GM23338 (cell line): Measurements from ENCODE around the gene PRDX4. TPM values are rescaled to one million over a fixed set of nuclear protein-coding genes. Genes with fewer than 3 reads are reported as not detected.

Experiments used
- ATAC-seq: fragments of 200-7000 bp; cut with Tn5 transposase; 3 replicates; pipeline ENCODE4 v1.9.1; 2020
- DNase-seq: peaks from one replicate; pipeline ENCODE4 v3.0.0-alpha.2; 2015; ENCODE audit warnings: low spot score
- H2AFZ ChIP-seq: fragments of 200-600 bp; sonication (generic); 2 replicates; pipeline ENCODE4 v1.8.0; 2016; ENCODE audit warnings: antibody characterized with exemption, mild to moderate bottlenecking, moderate library complexity
- H3F3A ChIP-seq: fragments of 200-600 bp; sonication (generic); replicated peaks from 2 replicates; pipeline ENCODE4 v1.8.0; 2017; ENCODE audit warnings: antibody characterized with exemption, mixed run types, low read depth
- H3K27ac ChIP-seq: fragments of 200-600 bp; sonication (generic); 2 replicates; pipeline ENCODE4 v1.6.1; 2016; ENCODE audit warnings: low read depth
- H3K27me3 ChIP-seq: fragments of 200-600 bp; sonication (generic); 2 replicates; pipeline ENCODE4 v1.8.0; 2016; ENCODE audit warnings: mild to moderate bottlenecking, mixed run types, moderate library complexity; ENCODE audit not compliant: insufficient read depth
- H3K36me3 ChIP-seq: fragments of 200-600 bp; sonication (generic); 2 replicates; pipeline ENCODE4 v1.8.0; 2016; ENCODE audit warnings: mild to moderate bottlenecking; ENCODE audit not compliant: insufficient read depth
- H3K4me1 ChIP-seq: fragments of 200-600 bp; sonication (generic); 2 replicates; pipeline ENCODE4 v1.8.0; 2016; ENCODE audit warnings: mild to moderate bottlenecking, moderate library complexity; ENCODE audit not compliant: insufficient read depth
- H3K4me2 ChIP-seq: fragments of 200-600 bp; sonication (generic); 2 replicates; pipeline ENCODE4 v1.7.1; 2017; ENCODE audit warnings: mixed run types
- H3K4me3 ChIP-seq: fragments of 200-600 bp; sonication (generic); 2 replicates; pipeline ENCODE4 v1.6.1; 2016; ENCODE audit warnings: mixed run types
- H3K79me2 ChIP-seq: fragments of 200-600 bp; sonication (generic); replicated peaks from 2 replicates; pipeline ENCODE4 v1.8.0; 2017; ENCODE audit warnings: mild to moderate bottlenecking; ENCODE audit not compliant: insufficient read depth
- H3K9me2 ChIP-seq: fragments of 200-600 bp; sonication (generic); 2 replicates; pipeline ENCODE4 v1.8.0; 2017; ENCODE audit not compliant: insufficient read depth
- H4K20me1 ChIP-seq: fragments of 200-600 bp; sonication (generic); replicated peaks from 2 replicates; pipeline ENCODE4 v1.8.0; 2017; ENCODE audit warnings: mild to moderate bottlenecking; ENCODE audit not compliant: insufficient read depth
- H3K27ac Mint-ChIP-seq: 2 replicates; pipeline ENCODE4 v1.8.0; 2020; ENCODE audit warnings: inconsistent platforms, mild to moderate bottlenecking, moderate library complexity, mixed read lengths
- H3K27me3 Mint-ChIP-seq: 3 replicates; pipeline ENCODE4 v1.8.0; 2022; ENCODE audit warnings: low read depth, mild to moderate bottlenecking, moderate library complexity, mixed read lengths, inconsistent platforms; ENCODE audit not compliant: insufficient read depth, poor library complexity
- H3K36me3 Mint-ChIP-seq: 3 replicates; pipeline ENCODE4 v1.8.0; 2021; ENCODE audit warnings: low read depth, mild to moderate bottlenecking, inconsistent platforms, moderate library complexity, mixed read lengths
- H3K4me1 Mint-ChIP-seq: 3 replicates; pipeline ENCODE4 v1.8.0; 2020; ENCODE audit warnings: mild to moderate bottlenecking, inconsistent platforms, mixed read lengths
- H3K4me3 Mint-ChIP-seq: 3 replicates; pipeline ENCODE4 v1.8.0; 2021; ENCODE audit warnings: moderate library complexity, mild to moderate bottlenecking, inconsistent platforms, mixed read lengths
- H3K9me3 Mint-ChIP-seq: 3 replicates; pipeline ENCODE4 v1.8.0; 2020; ENCODE audit warnings: moderate library complexity, mild to moderate bottlenecking, inconsistent platforms, mixed read lengths
- CREB1 ChIP-seq: fragments of 250-450 bp; sonication (Bioruptor Pico); IDR thresholded peaks from 2 replicates; pipeline ENCODE4 v1.5.0; 2020; ENCODE audit warnings: low read depth, mild to moderate bottlenecking, moderate library complexity
- ETS1 ChIP-seq: IDR thresholded peaks from 2 replicates; pipeline ENCODE4 v1.6.1; 2016; ENCODE audit warnings: antibody characterized with exemption
- EZH2 ChIP-seq: fragments of 200-600 bp; sonication (generic); IDR thresholded peaks from one replicate; pipeline ENCODE4 v1.8.0; 2017; ENCODE audit warnings: antibody characterized with exemption, mild to moderate bottlenecking, low read depth; ENCODE audit not compliant: unreplicated experiment
- JUNB ChIP-seq: IDR thresholded peaks from one replicate; pipeline ENCODE4 v1.6.1; 2016; ENCODE audit warnings: antibody characterized with exemption; ENCODE audit not compliant: unreplicated experiment
- NANOG ChIP-seq: IDR thresholded peaks from 2 replicates; pipeline ENCODE4 v1.6.1; 2016; ENCODE audit warnings: antibody characterized with exemption, borderline replicate concordance
- REST ChIP-seq: IDR thresholded peaks from one replicate; pipeline ENCODE4 v1.6.1; 2018; ENCODE audit warnings: antibody characterized with exemption; ENCODE audit not compliant: unreplicated experiment
- ZNF331 ChIP-seq: fragments of 250-450 bp; sonication (Bioruptor Pico); IDR thresholded peaks from 2 replicates; pipeline ENCODE4 v1.5.0; 2020; ENCODE audit warnings: low read depth, mild to moderate bottlenecking, moderate library complexity
- polyA plus RNA-seq: library from polyadenylated mRNA; unstranded; fragments of >200 nt; fragmentation: Nextera tagmentation; extraction: Ambion mirVana; gene quantifications from 2 replicates; pipeline ENCODE4 v1.2.1, GENCODE V29; 2016
- total RNA-seq: library from RNA; depleted of rRNA; stranded (reverse); fragments of >200 nt; shearing (Covaris generic); gene quantifications from 2 replicates; pipeline ENCODE4 v1.2.3, GENCODE V29; 2014
- TF ChIP-seq, protein P1 (sequence below), 2 experiments: fragments of 200-600 bp in 1 of 2; sonication (generic) in 1 of 2; conservative IDR thresholded peaks; 2 replicates each; pipeline versions ENCODE4 v1.5.1 to v1.6.1; 2016 to 2017; ENCODE audit warnings: antibody characterized with exemption in 2 of 2, low read depth in 2 of 2, mild to moderate bottlenecking in 2 of 2, moderate library complexity in 1 of 2

The PRDX4 gene
- total and polyA plus RNA-seq, 2 experiments from 2014 or later, result 101 to 139 TPM

GRCh38 chrX:23668335-23668734 is 1.0 kb downstream of the PRDX4 start (continued):
- no peak for TF ChIP-seq REST
- no peak for TF ChIP-seq ETS1
- TF ChIP-seq NANOG, result no peak
- TF ChIP-seq, protein P1, sequence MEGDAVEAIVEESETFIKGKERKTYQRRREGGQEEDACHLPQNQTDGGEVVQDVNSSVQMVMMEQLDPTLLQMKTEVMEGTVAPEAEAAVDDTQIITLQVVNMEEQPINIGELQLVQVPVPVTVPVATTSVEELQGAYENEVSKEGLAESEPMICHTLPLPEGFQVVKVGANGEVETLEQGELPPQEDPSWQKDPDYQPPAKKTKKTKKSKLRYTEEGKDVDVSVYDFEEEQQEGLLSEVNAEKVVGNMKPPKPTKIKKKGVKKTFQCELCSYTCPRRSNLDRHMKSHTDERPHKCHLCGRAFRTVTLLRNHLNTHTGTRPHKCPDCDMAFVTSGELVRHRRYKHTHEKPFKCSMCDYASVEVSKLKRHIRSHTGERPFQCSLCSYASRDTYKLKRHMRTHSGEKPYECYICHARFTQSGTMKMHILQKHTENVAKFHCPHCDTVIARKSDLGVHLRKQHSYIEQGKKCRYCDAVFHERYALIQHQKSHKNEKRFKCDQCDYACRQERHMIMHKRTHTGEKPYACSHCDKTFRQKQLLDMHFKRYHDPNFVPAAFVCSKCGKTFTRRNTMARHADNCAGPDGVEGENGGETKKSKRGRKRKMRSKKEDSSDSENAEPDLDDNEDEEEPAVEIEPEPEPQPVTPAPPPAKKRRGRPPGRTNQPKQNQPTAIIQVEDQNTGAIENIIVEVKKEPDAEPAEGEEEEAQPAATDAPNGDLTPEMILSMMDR (conservative IDR thresholded peaks at IDR 0.05; ENCODE audit: low read depth in 2 of 2), result no peak
- no peak for TF ChIP-seq CREB1 (CRISPR knock-in tag)
- no peak for TF ChIP-seq ZNF331 (CRISPR knock-in tag)
- no peak for TF ChIP-seq JUNB

GRCh38 chrX:23670528-23670927 is 3.2 kb downstream of the PRDX4 start:
- Mint-ChIP-seq H3K27ac (no peak overlapping the region), H3K27me3 (no peaks in the 10 kb centered on the region), H3K9me3 (no peaks in the 10 kb centered on the region), H3K36me3 (peaks cover 7% of the 10 kb centered on the region; the same call in 2 of the 3 replicates), H3K4me1 (peaks cover 11% of the 10 kb centered on the region), H3K4me3 (no peak overlapping the region)
- Histone ChIP-seq H3K4me3 (no peak overlapping the region), H3K79me2 (peaks cover 21% of the 10 kb centered on the region), H3K36me3 (no peaks in the 10 kb centered on the region), H3K27me3 (no peaks in the 10 kb centered on the region), H3K4me1 (peaks cover 6% of the 10 kb centered on the region), H2AFZ (no peak overlapping the region), H3K4me2 (no peak overlapping the region), H3K9me2 (no peaks in the 10 kb centered on the region), H3F3A (no peaks in the 10 kb centered on the region), H3K27ac (no peak overlapping the region), H4K20me1 (no peaks in the 10 kb centered on the region)
- no peak for DNase-seq
- TF ChIP-seq EZH2 (no peak), NANOG (no peak)
- ATAC-seq, result no peak
